HPDE6-E6E7 (cell line): ENCODE results near the gene GRM6.

Experiments
- DNase-seq: peaks from one replicate; pipeline ENCODE4 v3.0.0; 2011; ENCODE audit warnings: missing footprints; ENCODE audit errors: extremely low spot score

The GRM6 gene

DNA sequence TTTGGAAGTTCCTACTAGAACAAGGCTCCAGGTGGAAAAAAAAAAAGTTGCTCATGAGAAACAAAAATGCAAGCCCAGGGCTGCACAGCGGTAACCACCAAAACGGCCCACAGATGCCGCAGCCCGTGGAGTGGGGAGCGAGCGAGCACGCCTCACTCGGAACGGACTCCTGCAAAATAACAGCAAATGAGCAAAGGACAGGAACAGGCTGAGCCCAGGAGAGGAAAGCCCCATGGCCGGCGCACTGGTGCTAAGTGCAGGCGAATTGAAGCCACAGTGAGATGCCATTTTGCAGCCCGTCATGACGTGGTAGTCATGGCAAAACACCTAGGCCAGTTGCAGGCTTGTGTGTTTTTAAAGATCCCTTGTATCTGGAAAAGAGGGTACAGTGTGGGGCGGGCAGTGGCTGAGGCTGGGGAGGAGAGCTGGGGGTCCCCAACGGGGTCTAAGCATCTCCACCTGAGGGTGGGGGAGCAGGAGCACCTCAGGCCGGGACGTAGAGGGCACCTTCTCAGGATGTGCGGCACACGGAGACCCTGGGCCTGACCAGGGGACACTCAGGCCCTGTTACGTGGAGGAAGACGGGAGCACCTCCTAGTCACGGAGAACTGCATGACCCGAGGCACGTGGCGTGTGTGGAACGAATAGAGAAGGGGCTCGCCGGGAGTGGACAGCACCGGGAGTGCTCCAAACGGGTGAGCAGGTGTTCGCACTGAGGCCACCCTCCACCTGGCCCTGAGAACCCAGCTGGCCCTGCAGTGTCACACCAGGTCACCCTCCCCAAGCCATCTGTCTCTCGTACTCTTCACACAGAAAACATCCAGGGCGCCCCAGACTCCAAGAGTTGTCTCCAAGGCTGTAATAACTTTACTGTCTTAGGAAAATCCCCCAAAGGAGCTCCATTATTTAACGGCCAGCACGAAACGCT, 10.7 kb downstream of the GRM6 start:
- DNase-seq = no peak

DNA sequence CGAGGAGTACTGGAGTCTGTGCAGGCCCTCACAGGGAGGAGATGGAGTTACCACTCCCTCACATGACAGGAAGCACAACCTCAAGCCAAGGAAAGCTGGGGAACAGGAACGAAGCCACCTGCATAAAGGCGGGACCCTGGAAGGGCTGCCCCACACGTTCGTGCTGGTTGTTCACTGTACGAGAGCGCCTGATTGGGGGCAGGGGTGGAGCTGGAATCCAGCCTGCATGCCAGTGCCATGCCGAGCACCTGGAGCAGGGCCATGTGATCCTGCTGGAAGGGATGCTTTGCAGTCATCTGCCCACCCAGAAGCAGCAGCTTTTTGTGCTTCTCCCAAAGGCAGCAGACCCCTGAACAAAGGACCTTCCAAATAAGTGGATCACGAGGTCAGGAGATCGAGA, 11.4 kb downstream of the GRM6 start:
- DNase-seq = no peak

DNA sequence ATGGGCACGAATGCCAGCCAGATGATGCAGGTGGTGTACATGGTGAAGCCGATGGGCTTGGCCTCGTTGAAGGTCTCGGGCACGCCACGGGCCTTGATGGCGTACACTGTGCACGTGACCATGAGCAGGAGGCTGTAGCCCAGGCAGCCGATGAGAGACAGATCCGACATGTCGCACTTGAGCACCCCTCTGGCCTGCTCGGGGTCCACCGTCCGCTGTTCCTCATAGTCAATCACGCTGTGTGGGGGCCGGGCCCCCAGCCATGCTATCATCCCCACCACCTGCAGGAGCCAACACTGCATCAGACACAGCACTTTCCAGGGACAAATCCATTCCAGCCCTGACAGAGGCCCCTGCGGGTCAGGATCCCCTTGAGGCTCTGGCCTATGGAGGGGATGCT, 12.2 kb downstream of the GRM6 start:
- no peak for DNase-seq

DNA sequence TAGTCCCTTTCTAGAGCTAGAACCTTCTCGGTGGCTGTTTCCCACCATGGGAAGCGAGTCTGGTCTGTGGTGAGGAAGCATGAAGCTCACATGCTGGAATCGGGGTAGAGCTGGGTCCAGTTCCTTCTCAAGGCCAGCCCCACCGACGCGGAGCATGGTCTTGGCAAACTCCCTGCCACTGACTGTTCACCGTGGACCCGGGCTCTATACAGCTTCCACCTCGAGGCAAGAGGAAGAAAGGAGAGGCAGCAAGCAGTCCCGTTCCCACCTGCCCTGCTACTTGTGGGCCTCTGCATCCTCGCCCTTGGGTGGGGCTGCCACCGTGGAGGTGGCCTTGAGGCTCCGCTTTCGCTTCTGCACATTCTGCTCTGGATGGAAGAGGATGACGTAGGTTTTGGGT, 13.7 kb downstream of the GRM6 start:
- no peak for DNase-seq

GRCh38 chr5:178965465-178966055, 29.6 kb downstream of the GRM6 start:
- no peak for DNase-seq

- peak; percentile 22 for DNase-seq
Observed at GRCh38 chr5:178941361-178941760, 53.8 kb downstream of the GRM6 start.

GRCh38 chr5:178940569-178941360, 54.4 kb downstream of the GRM6 start, which contains the start of gene ZNF454:
Gene ZNF454 (plus strand): TSS chr5:178941198. CDS start chr5:178942792, 1,594 bp downstream.
- peak; percentile 96 for DNase-seq

GRCh38 chr5:178931846-178932760, 63.0 kb downstream of the GRM6 start:
- DNase-seq = no peak
